ENCODE measurements around the gene RAD18.
A peak's percentile ranks its signal among the peaks of the same experiment; 100 is the strongest.

The RAD18 gene

GRCh38 chr3:8992854-8993253 lies 29.6 kb upstream of the RAD18 start:
- no peak for TF ChIP-seq CTCF (IDR thresholded peaks at IDR 0.05; ENCODE audit: low read depth, low read length, missing control alignments)
- H3K4me3 ChIP-seq (ENCODE audit: low read depth, low read length): no peak overlapping the region
- no peak for DNase-seq (ENCODE audit: low read depth)
- in situ Hi-C loops (cut with HindIII; ENCODE audit: low sequenced_read_pairs): loop anchor here (10.0 kb wide), 1 partner anchor 222 kb away; no protein-coding TSS in a partner anchor

GRCh38 chr3:8992199-8992598 lies 28.9 kb upstream of the RAD18 start:
- no peak for DNase-seq (ENCODE audit: low read depth)
- in situ Hi-C loops (cut with HindIII; ENCODE audit: low sequenced_read_pairs): loop anchor here (10.0 kb wide), 1 partner anchor 223 kb away; no protein-coding TSS in a partner anchor
- no peak overlapping the region for H3K4me3 ChIP-seq (ENCODE audit: low read depth, low read length)
- TF ChIP-seq CTCF (IDR thresholded peaks at IDR 0.05; ENCODE audit: low read depth, low read length, missing control alignments): no peak

- in situ Hi-C loops (cut with HindIII; ENCODE audit: low sequenced_read_pairs): loop anchor here (10.0 kb wide), 1 partner anchor 224 kb away; no protein-coding TSS in a partner anchor
- DNase-seq (ENCODE audit: low read depth): peak; percentile 76
- TF ChIP-seq CTCF (IDR thresholded peaks at IDR 0.05; ENCODE audit: low read depth, low read length, missing control alignments): no peak
- no peak overlapping the region for H3K4me3 ChIP-seq (ENCODE audit: low read depth, low read length)
Observed at GRCh38 chr3:8990266-8991215, 27.3 kb upstream of the RAD18 start.

- in situ Hi-C loops (cut with HindIII; ENCODE audit: low sequenced_read_pairs): no loop called here
- DNase-seq (ENCODE audit: low read depth): no peak
- TF ChIP-seq CTCF (IDR thresholded peaks at IDR 0.05; ENCODE audit: low read depth, low read length, missing control alignments): no peak
- no peak overlapping the region for H3K4me3 ChIP-seq (ENCODE audit: low read depth, low read length)
Observed at GRCh38 chr3:8988791-8989558, 25.7 kb upstream of the RAD18 start.

- in situ Hi-C loops (cut with HindIII; ENCODE audit: low sequenced_read_pairs): no loop called here
- TF ChIP-seq CTCF (IDR thresholded peaks at IDR 0.05; ENCODE audit: low read depth, low read length, missing control alignments): no peak
- DNase-seq (ENCODE audit: low read depth): no peak
- no peak overlapping the region for H3K4me3 ChIP-seq (ENCODE audit: low read depth, low read length)
Observed at GRCh38 chr3:8988384-8988655, 25.0 kb upstream of the RAD18 start.

GRCh38 chr3:8987645-8988383 lies 24.5 kb upstream of the RAD18 start:
- in situ Hi-C loops (cut with HindIII; ENCODE audit: low sequenced_read_pairs): no loop called here
- peak; percentile 79 for TF ChIP-seq CTCF (IDR thresholded peaks at IDR 0.05; ENCODE audit: low read depth, low read length, missing control alignments)
- DNase-seq (ENCODE audit: low read depth): peak; percentile 29
- no peak overlapping the region for H3K4me3 ChIP-seq (ENCODE audit: low read depth, low read length)
